ENCODE results near the gene HERPUD1. TPM values are rescaled to one million over a fixed set of nuclear protein-coding genes. Genes with fewer than 3 reads are reported as not detected.

HERPUD1 gene
- total RNA-seq, 3 donors from 2014 or later = 123 to 162 (median 149) TPM

DNA sequence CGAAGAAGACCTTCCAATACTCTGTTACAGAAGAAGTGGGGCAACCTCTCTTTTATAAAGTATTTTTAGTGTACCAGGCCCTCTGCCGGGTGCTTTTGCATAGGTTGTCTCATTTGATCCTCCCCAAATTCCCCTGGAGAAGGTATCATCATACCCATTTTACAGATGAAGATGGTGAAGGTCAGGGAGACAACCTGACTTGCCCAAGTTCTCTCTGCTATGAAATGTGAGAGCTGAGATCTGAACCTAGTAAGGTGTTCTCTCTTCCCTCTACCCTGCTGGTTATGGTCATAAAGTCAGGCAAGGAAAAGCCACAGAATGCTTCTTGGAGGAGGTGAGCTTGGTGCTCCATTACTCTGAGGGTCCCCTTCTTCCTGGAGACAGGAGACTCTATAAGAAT lies 28.1 kb upstream of the HERPUD1 start:
- intact Hi-C loops (cut with DNase I; ENCODE audit: low total_unique reads) = no loop called here
- Histone ChIP-seq H3K9me3 (no peaks in the 10 kb centered on the region), H3K36me3 (no peaks in the 10 kb centered on the region), H3K4me1 (no peaks in the 10 kb centered on the region), H3K4me3 (no peak overlapping the region), H3K27ac (no peak overlapping the region), H3K27me3 (no peaks in the 10 kb centered on the region)
- DNase-seq (ENCODE audit: low spot score in 2 of 2) = no peak
- TF ChIP-seq POLR2A (IDR thresholded peaks at IDR 0.05) (no peak), POLR2AphosphoS5 (IDR thresholded peaks at IDR 0.05) (no peak)
- TF ChIP-seq, protein P1, sequence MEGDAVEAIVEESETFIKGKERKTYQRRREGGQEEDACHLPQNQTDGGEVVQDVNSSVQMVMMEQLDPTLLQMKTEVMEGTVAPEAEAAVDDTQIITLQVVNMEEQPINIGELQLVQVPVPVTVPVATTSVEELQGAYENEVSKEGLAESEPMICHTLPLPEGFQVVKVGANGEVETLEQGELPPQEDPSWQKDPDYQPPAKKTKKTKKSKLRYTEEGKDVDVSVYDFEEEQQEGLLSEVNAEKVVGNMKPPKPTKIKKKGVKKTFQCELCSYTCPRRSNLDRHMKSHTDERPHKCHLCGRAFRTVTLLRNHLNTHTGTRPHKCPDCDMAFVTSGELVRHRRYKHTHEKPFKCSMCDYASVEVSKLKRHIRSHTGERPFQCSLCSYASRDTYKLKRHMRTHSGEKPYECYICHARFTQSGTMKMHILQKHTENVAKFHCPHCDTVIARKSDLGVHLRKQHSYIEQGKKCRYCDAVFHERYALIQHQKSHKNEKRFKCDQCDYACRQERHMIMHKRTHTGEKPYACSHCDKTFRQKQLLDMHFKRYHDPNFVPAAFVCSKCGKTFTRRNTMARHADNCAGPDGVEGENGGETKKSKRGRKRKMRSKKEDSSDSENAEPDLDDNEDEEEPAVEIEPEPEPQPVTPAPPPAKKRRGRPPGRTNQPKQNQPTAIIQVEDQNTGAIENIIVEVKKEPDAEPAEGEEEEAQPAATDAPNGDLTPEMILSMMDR (IDR thresholded peaks at IDR 0.05) = no peak

DNA sequence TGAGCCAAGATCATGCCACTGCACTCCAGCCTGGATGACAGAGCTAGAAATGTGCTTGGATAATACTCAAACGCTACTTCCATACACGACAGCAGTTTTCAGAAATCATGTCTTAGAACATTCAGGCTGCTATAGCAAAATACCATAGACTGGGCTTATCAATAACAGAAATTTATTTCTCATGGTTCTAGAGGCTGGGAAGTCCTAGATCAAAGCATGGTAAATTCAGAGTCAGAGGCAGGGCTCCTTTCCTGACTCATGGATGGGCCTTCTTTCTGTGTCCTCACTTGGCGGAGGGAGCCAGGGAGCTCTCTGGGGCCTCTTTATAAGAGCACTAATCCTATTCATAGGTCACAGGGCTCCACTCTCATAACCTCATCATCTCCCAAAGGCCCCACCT lies 24.5 kb upstream of the HERPUD1 start:
- Histone ChIP-seq H3K9me3 (no peaks in the 10 kb centered on the region), H3K27me3 (no peaks in the 10 kb centered on the region), H3K27ac (no peak overlapping the region), H3K36me3 (no peaks in the 10 kb centered on the region), H3K4me3 (no peak overlapping the region), H3K4me1 (no peaks in the 10 kb centered on the region)
- TF ChIP-seq POLR2AphosphoS5 (IDR thresholded peaks at IDR 0.05) = no peak
- TF ChIP-seq POLR2A (IDR thresholded peaks at IDR 0.05) = no peak
- TF ChIP-seq, protein P1 (IDR thresholded peaks at IDR 0.05) = no peak
- DNase-seq (ENCODE audit: low spot score in 2 of 2) = no peak
- intact Hi-C loops (cut with DNase I; ENCODE audit: low total_unique reads) = no loop called here

DNA sequence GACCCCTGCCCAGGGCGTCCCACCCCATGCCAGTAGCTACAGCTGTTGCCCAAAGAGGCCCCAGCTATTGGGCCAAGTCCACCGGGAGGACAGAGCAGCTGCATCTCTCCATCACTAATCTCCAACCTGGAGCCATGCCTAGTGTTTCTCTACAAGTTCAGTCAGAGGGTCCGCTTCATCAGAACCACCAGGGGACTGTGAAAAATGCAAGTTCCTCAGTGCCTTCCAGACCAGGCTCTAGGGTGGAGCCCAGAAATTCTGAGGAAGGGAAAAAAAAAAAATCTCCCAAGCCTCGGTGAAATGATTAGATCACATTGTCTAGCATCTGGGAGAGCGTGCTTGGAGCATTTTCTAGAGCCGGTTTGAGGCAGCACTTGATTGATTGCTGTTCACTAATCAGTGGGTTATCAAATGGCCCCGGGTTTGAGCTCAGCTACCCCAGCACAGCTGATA lies 22.4 kb upstream of the HERPUD1 start:
- intact Hi-C loops (cut with DNase I; ENCODE audit: low total_unique reads) = no loop called here
- H3K36me3 ChIP-seq = no peaks in the 10 kb centered on the region
- H3K4me3 ChIP-seq = no peak overlapping the region
- H3K27me3 ChIP-seq = no peaks in the 10 kb centered on the region
- H3K4me1 ChIP-seq = no peaks in the 10 kb centered on the region
- TF ChIP-seq, protein P1 (IDR thresholded peaks at IDR 0.05) = no peak
- TF ChIP-seq POLR2A (IDR thresholded peaks at IDR 0.05) (no peak), POLR2AphosphoS5 (IDR thresholded peaks at IDR 0.05) (no peak)
- H3K27ac ChIP-seq = no peak overlapping the region
- DNase-seq (ENCODE audit: low spot score in 2 of 2) = no peak
- H3K9me3 ChIP-seq = no peaks in the 10 kb centered on the region

DNA sequence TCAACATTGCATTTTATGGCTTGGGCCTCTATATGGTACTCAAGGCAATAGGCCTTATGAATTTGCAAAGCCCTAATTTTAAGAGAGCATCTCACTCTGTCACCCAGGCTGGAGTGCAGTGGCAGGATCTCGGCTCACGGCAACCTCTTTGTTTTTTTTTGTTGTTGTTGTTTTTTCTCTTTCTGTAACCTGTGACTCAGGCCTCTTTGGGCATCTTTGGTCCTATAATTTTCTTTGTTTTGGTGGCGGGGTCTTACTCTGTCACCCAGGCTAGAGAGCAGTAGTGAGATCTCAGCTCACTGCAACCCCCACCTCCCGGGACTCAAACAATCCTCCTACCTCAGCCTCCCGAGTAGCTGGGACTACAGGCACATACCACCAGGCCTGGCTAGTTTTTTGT lies 21.8 kb upstream of the HERPUD1 start:
- peak overlapping the region; percentile 38 to 49 for H3K27ac ChIP-seq
- no peaks in the 10 kb centered on the region for H3K9me3 ChIP-seq

More for the DNA sequence above, 21.8 kb upstream of the HERPUD1 start:
- TF ChIP-seq POLR2AphosphoS5 (IDR thresholded peaks at IDR 0.05) = no peak
- TF ChIP-seq, protein P1 (IDR thresholded peaks at IDR 0.05) = no peak
- no peak for TF ChIP-seq POLR2A (IDR thresholded peaks at IDR 0.05)
- H3K36me3 ChIP-seq = no peaks in the 10 kb centered on the region
- peaks cover 0 to under 1% of the 10 kb centered on the region in 2 donors for H3K4me1 ChIP-seq
- intact Hi-C loops (cut with DNase I; ENCODE audit: low total_unique reads) = no loop called here
- H3K27me3 ChIP-seq = no peaks in the 10 kb centered on the region
- no peak for DNase-seq (ENCODE audit: low spot score in 2 of 2)
- H3K4me3 ChIP-seq = no peak overlapping the region
